Testis (tissue), 3 donors: ENCODE data around the gene MRM2. TPM values are rescaled to one million over a fixed set of nuclear protein-coding genes. Genes with fewer than 3 reads are reported as not detected.
"Not testable (repeated sequence)": the region's sequence is repeated elsewhere in the genome, so short reads cannot be mapped to it uniquely, and the experiment has no call there.

Experiments
- DNase-seq: peaks from one replicate; pipeline ENCODE4 v3.0.0-alpha.2; 2019
- H3K27ac ChIP-seq, 2 donors: fragments of 200-600 bp; sonication (generic); one replicate each; pipeline ENCODE4 v1.5.1; 2019
- H3K27me3 ChIP-seq: fragments of 200-600 bp; sonication (generic); one replicate; pipeline ENCODE4 v1.5.1; 2019
- H3K36me3 ChIP-seq: fragments of 200-600 bp; sonication (generic); one replicate; pipeline ENCODE4 v1.5.1; 2017; ENCODE audit warnings: low read depth; ENCODE audit errors: missing control alignments
- H3K4me1 ChIP-seq: fragments of 200-600 bp; sonication (generic); one replicate; pipeline ENCODE4 v1.5.1; 2019
- H3K4me3 ChIP-seq, 2 donors: fragments of 200-600 bp; sonication (generic); one replicate each; pipeline ENCODE4 v1.5.1; 2017 to 2019
- H3K9me3 ChIP-seq: fragments of 200-600 bp; sonication (generic); one replicate; pipeline ENCODE4 v1.5.1; 2017
- POLR2A ChIP-seq: fragments of 450-650 bp; IDR thresholded peaks from one replicate; pipeline ENCODE4 v1.6.1; 2017; ENCODE audit warnings: antibody characterized with exemption, mild to moderate bottlenecking, moderate library complexity
- WGBS, 2 donors: methylation state at CpG; one replicate each; pipeline ENCODE4 v1.1.5; 2018; 5-methylcytosine and 5-hydroxymethylcytosine counted together
- intact Hi-C: fragments of 100-400 bp; cut with DNase I; formaldehyde crosslinking; loops from one replicate; pipeline ENCODE4 v1.15.1; 2023; ENCODE audit warnings: low total_unique reads
- polyA plus RNA-seq: library from polyadenylated mRNA; stranded (reverse); fragments of 350-450 nt; fragmentation: Illumina TruSeq; extraction: RNeasy Lipid Tissue Mini Kit (QIAGEN cat#74804); gene quantifications from one replicate; pipeline ENCODE4 v1.2.3, GENCODE V29; 2014; ENCODE audit warnings: low read depth, low replicate concordance; ENCODE audit not compliant: insufficient read depth
- total RNA-seq, 2 donors: library from RNA; depleted of rRNA; stranded (reverse); fragments of >200 nt; gene quantifications; one replicate each; pipeline ENCODE4 v1.2.3, GENCODE V29; 2016
- TF ChIP-seq, protein P1 (sequence below), 3 experiments: fragments of 450-650 bp in 2 of 3; fragments of 200-600 bp in 1 of 3; sonication (generic) in 1 of 3; IDR thresholded peaks; one replicate each; pipeline ENCODE4 v1.5.1; 2016 to 2019; ENCODE audit warnings: antibody characterized with exemption in 3 of 3, mild to moderate bottlenecking in 2 of 3, moderate library complexity in 1 of 3

Gene MRM2
- total and polyA plus RNA-seq, 3 donors from 2014 or later: 18.1 to 31.2 (median 20.5) TPM

DNA sequence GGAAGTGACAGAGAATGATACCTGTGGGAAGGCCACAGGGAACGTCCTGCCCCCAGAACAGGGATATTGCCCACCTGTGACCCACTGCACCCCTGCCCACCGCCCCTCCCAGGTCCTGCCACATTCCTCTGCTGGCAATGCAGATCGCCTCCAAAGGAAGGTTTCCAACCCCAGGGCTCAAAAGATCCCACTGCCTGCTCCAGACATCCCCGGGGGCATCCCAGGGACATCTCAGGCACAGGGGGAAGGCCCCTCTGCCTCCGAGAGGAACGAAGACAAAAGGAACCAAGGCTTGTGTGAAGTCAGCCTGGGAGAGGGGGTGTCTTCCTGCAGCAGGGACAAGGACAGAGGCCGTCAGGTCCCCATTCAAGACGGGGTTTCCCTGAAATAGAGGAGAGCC, 28.5 kb upstream of the MRM2 start:
- peaks cover 3% of the 10 kb centered on the region for H3K4me1 ChIP-seq
- no peak overlapping the region for H3K27ac ChIP-seq
- no peaks in the 10 kb centered on the region for H3K9me3 ChIP-seq
- intact Hi-C loops: no loop called here
- 87 to 91% methylated on average over 5 to 8 of the region's 8 CpGs for WGBS, 2 donors
- no peak overlapping the region for H3K4me3 ChIP-seq
- no peak for DNase-seq
- TF ChIP-seq, protein P1, sequence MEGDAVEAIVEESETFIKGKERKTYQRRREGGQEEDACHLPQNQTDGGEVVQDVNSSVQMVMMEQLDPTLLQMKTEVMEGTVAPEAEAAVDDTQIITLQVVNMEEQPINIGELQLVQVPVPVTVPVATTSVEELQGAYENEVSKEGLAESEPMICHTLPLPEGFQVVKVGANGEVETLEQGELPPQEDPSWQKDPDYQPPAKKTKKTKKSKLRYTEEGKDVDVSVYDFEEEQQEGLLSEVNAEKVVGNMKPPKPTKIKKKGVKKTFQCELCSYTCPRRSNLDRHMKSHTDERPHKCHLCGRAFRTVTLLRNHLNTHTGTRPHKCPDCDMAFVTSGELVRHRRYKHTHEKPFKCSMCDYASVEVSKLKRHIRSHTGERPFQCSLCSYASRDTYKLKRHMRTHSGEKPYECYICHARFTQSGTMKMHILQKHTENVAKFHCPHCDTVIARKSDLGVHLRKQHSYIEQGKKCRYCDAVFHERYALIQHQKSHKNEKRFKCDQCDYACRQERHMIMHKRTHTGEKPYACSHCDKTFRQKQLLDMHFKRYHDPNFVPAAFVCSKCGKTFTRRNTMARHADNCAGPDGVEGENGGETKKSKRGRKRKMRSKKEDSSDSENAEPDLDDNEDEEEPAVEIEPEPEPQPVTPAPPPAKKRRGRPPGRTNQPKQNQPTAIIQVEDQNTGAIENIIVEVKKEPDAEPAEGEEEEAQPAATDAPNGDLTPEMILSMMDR (IDR thresholded peaks at IDR 0.05): no peak
- no peak for TF ChIP-seq POLR2A
- no peaks in the 10 kb centered on the region for H3K36me3 ChIP-seq
- H3K27me3 ChIP-seq: no peaks in the 10 kb centered on the region

DNA sequence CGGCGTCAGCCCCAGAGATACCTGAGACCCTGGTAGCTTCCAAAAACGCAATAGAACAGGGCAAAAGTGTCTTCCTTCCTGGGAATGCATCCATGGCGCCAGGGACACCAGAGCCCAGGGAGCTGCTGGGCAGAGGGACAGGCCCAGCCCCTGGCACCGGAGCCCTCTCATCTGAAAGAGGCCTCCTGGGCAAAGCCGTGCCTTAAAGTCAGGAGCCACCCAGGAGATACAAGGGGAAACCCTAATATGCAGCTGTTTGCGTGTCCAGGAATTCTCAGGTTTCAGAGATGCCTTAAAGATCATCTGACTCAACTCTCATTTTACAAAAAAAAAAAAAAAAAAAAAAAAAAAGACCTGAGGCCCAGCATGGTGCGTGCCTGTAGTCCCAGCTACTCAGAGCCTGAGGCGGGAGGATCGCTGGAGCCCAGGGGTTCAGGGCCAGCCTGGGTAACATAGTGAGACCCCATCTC, 28.0 kb upstream of the MRM2 start:
- Histone ChIP-seq H3K9me3 (no peaks in the 10 kb centered on the region), H3K4me1 (peaks cover 3% of the 10 kb centered on the region), H3K27ac (no peak overlapping the region), H3K4me3 (no peak overlapping the region), H3K27me3 (no peaks in the 10 kb centered on the region), H3K36me3 (no peaks in the 10 kb centered on the region)
- WGBS, 2 donors: 82 to 91% methylated on average over 9 to 10 of the region's 10 CpGs
- no peak for DNase-seq
- TF ChIP-seq POLR2A: no peak
- TF ChIP-seq, protein P1 (IDR thresholded peaks at IDR 0.05): no peak
- intact Hi-C loops: no loop called here

DNA sequence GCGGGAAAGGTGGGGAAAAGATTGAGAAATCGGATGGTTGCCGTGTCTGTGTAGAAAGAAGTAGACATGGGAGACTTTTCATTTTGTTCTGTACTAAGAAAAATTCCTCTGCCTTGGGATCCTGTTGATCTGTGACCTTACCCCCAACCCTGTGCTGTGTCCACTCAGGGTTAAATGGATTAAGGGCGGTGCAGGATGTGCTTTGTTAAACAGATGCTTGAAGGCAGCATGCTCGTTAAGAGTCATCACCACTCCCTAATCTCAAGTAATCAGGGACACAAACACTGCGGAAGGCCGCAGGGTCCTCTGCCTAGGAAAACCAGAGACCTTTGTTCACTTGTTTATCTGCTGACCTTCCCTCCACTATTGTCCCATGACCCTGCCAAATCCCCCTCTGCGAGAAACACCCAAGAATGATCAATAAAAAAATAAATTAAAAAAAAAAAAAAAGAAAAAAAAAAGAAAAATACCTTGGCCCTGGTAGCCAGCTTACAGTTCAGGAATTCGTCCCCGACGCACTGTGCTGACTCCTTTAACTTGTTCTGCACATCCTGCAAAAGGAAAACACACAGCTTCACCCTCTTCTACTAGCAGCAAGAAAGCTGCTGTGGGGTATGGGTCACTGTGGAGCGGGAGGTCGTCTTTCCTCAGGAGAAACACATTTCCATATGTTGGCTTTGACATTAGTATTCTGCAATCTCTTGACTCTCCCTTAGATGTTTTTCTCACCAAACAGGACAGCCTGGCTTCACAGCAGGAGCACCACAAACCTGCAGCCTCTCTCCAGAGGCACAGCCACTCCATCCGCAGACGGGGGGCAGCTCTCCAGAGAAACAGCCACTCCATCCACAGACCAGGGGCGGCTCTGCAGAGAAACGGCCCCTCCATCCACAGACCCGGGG, 27.3 kb upstream of the MRM2 start:
- H3K27me3 ChIP-seq, H3K4me3 ChIP-seq, DNase-seq, H3K27ac ChIP-seq, H3K9me3 ChIP-seq, H3K36me3 ChIP-seq, H3K4me1 ChIP-seq, intact Hi-C loops: not testable (repeated sequence)
- 59 to 70% methylated on average over 15 to 17 of the region's 18 CpGs for WGBS, 2 donors

DNA sequence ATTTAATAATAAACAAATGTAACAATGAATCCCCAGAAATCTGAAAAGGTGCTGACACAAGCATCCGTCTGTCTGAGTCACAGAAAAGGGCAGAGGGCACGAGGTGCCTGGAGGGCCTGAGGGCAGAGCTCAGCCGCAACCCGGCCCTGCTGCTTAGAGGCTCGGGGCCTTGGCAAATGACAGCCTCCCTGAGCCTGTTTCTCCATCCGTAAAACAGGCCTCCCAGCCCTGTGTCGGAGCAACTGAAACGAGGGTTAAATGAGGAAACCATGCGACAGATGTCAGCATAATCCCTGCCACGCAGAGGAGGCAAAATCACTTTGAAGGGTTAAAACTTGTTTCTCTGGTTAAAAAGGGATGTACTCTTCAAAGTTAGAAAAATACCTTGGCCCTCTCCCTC, 24.9 kb upstream of the MRM2 start:
- no peak for DNase-seq
- H3K9me3 ChIP-seq: no peaks in the 10 kb centered on the region
- no peaks in the 10 kb centered on the region for H3K36me3 ChIP-seq

DNA sequence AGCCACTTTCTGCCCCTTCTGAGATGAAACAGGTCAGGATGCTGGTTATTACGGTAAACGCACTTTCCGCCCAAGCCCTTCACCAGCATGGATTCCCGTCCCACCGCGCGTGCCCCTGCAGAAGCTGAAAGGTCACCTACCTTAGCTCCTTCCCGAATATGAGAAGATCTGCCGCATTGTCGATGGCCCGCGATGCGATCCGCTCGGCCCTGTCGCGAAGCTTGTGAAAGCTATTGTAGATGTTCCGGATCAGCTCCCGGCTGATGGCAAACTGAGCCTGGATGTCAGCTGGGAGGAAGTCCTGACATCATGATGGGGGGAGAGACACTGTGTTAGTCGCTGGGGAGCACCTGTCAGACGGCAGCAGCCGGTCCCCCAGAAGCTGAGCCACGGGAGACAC, 22.2 kb upstream of the MRM2 start:
- H3K4me3 ChIP-seq: no peak overlapping the region
- DNase-seq: no peak
- WGBS, 2 donors: 96% methylated on average over 23 of the region's 23 CpGs
- H3K9me3 ChIP-seq: no peaks in the 10 kb centered on the region
- H3K27ac ChIP-seq: no peak overlapping the region
- H3K27me3 ChIP-seq: no peaks in the 10 kb centered on the region
- TF ChIP-seq POLR2A: no peak
- TF ChIP-seq, protein P1 (IDR thresholded peaks at IDR 0.05): no peak
- H3K4me1 ChIP-seq: no peaks in the 10 kb centered on the region
- H3K36me3 ChIP-seq: no peaks in the 10 kb centered on the region
- intact Hi-C loops: no loop called here

More for the DNA sequence above, 24.9 kb upstream of the MRM2 start:
- H3K4me3 ChIP-seq: no peak overlapping the region
- no peak overlapping the region for H3K27ac ChIP-seq
- 70 to 76% methylated on average over 10 of the region's 10 CpGs for WGBS, 2 donors
- intact Hi-C loops: no loop called here
- no peak for TF ChIP-seq POLR2A
- TF ChIP-seq, protein P1 (IDR thresholded peaks at IDR 0.05): no peak
- H3K4me1 ChIP-seq: peaks cover 3% of the 10 kb centered on the region
- H3K27me3 ChIP-seq: no peaks in the 10 kb centered on the region
